ENCODE data around the gene ACSF3. TPM values are rescaled to one million over a fixed set of nuclear protein-coding genes. Genes with fewer than 3 reads are reported as not detected.

Gene ACSF3
- polyA plus RNA-seq, 1 donor from 2014 or later, result 20.8 TPM

- Histone ChIP-seq H3K4me2 (ENCODE audit: low read length) (no peak overlapping the region), H3K9me3 (ENCODE audit: low read length) (no peaks in the 10 kb centered on the region), H3K27ac (ENCODE audit: low read length) (no peak overlapping the region), H3F3A (ENCODE audit: insufficient read depth, low read length, poor library complexity, severe bottlenecking) (no peaks in the 10 kb centered on the region), H3K36me3 (ENCODE audit: insufficient read depth, low read length) (no peaks in the 10 kb centered on the region), H3K27me3 (ENCODE audit: insufficient read depth, low read depth, low read length) (no peaks in the 10 kb centered on the region), H3K9ac (ENCODE audit: low read length) (no peak overlapping the region), H3K9me2 (ENCODE audit: insufficient read depth, low read length) (no peaks in the 10 kb centered on the region), H2AFZ (ENCODE audit: low read depth, low read length) (no peak overlapping the region), H3K79me2 (replicated peaks; ENCODE audit: insufficient read depth, low read length) (no peaks in the 10 kb centered on the region), H3K4me3 (ENCODE audit: low read length) (no peak overlapping the region), H4K20me1 (ENCODE audit: insufficient read depth) (no peaks in the 10 kb centered on the region)
- no peak for TF ChIP-seq EP300 (conservative IDR thresholded peaks at IDR 0.05; ENCODE audit: poor library complexity, severe bottlenecking)
- TF ChIP-seq SMC3 (conservative IDR thresholded peaks at IDR 0.05; ENCODE audit: poor library complexity), result no peak
- no peak for TF ChIP-seq MXI1 (conservative IDR thresholded peaks at IDR 0.05; ENCODE audit: poor library complexity, severe bottlenecking)
- no peak for TF ChIP-seq EZH2 (IDR thresholded peaks at IDR 0.05; ENCODE audit: borderline replicate concordance, insufficient read depth, low read length, poor library complexity, severe bottlenecking)
- TF ChIP-seq RAD21 (conservative IDR thresholded peaks at IDR 0.05), result no peak
- no peak for TF ChIP-seq CTCF (IDR thresholded peaks at IDR 0.05; ENCODE audit: poor library complexity, severe bottlenecking)
- TF ChIP-seq POLR2AphosphoS5 (IDR thresholded peaks at IDR 0.05), result no peak
Measured at GRCh38 chr16:89081556-89081955, 12.1 kb upstream of the ACSF3 start.

GRCh38 chr16:89084411-89084810, 9.2 kb upstream of the ACSF3 start:
- Histone ChIP-seq H4K20me1 (ENCODE audit: insufficient read depth) (no peaks in the 10 kb centered on the region), H3K4me3 (ENCODE audit: low read length) (no peak overlapping the region)
- no peak for TF ChIP-seq MXI1 (conservative IDR thresholded peaks at IDR 0.05; ENCODE audit: poor library complexity, severe bottlenecking)

GRCh38 chr16:89084814-89085612, 8.6 kb upstream of the ACSF3 start:
- Histone ChIP-seq H3K4me3 (ENCODE audit: low read length) (no peak overlapping the region), H3K27ac (ENCODE audit: low read length) (no peak overlapping the region), H4K20me1 (ENCODE audit: insufficient read depth) (no peaks in the 10 kb centered on the region), H3K79me2 (replicated peaks; ENCODE audit: insufficient read depth, low read length) (no peaks in the 10 kb centered on the region), H3K4me2 (ENCODE audit: low read length) (no peak overlapping the region), H3K9me3 (ENCODE audit: low read length) (no peaks in the 10 kb centered on the region), H3K9ac (ENCODE audit: low read length) (no peak overlapping the region), H3K36me3 (ENCODE audit: insufficient read depth, low read length) (no peaks in the 10 kb centered on the region), H3F3A (ENCODE audit: insufficient read depth, low read length, poor library complexity, severe bottlenecking) (no peaks in the 10 kb centered on the region), H3K9me2 (ENCODE audit: insufficient read depth, low read length) (no peaks in the 10 kb centered on the region), H2AFZ (ENCODE audit: low read depth, low read length) (no peak overlapping the region), H3K27me3 (ENCODE audit: insufficient read depth, low read depth, low read length) (no peaks in the 10 kb centered on the region)
- TF ChIP-seq REST (IDR thresholded peaks at IDR 0.05; ENCODE audit: borderline replicate concordance) (no peak), CTCF (IDR thresholded peaks at IDR 0.05; ENCODE audit: poor library complexity, severe bottlenecking) (no peak), RAD21 (conservative IDR thresholded peaks at IDR 0.05) (no peak), EZH2 (IDR thresholded peaks at IDR 0.05; ENCODE audit: borderline replicate concordance, insufficient read depth, low read length, poor library complexity, severe bottlenecking) (no peak), SMC3 (conservative IDR thresholded peaks at IDR 0.05; ENCODE audit: poor library complexity) (no peak), EP300 (conservative IDR thresholded peaks at IDR 0.05; ENCODE audit: poor library complexity, severe bottlenecking) (no peak)

More at GRCh38 chr16:89084411-89084810, 9.2 kb upstream of the ACSF3 start:
- Histone ChIP-seq H3K9me2 (ENCODE audit: insufficient read depth, low read length) (no peaks in the 10 kb centered on the region), H2AFZ (ENCODE audit: low read depth, low read length) (no peak overlapping the region), H3K4me2 (ENCODE audit: low read length) (no peak overlapping the region), H3K36me3 (ENCODE audit: insufficient read depth, low read length) (no peaks in the 10 kb centered on the region), H3K79me2 (replicated peaks; ENCODE audit: insufficient read depth, low read length) (no peaks in the 10 kb centered on the region), H3K9me3 (ENCODE audit: low read length) (no peaks in the 10 kb centered on the region), H3K9ac (ENCODE audit: low read length) (no peak overlapping the region), H3F3A (ENCODE audit: insufficient read depth, low read length, poor library complexity, severe bottlenecking) (no peaks in the 10 kb centered on the region), H3K27ac (ENCODE audit: low read length) (no peak overlapping the region), H3K27me3 (ENCODE audit: insufficient read depth, low read depth, low read length) (no peaks in the 10 kb centered on the region)

Data from neural cell (in vitro differentiated cells).